ENCODE results near the gene FAM168A.

DNA sequence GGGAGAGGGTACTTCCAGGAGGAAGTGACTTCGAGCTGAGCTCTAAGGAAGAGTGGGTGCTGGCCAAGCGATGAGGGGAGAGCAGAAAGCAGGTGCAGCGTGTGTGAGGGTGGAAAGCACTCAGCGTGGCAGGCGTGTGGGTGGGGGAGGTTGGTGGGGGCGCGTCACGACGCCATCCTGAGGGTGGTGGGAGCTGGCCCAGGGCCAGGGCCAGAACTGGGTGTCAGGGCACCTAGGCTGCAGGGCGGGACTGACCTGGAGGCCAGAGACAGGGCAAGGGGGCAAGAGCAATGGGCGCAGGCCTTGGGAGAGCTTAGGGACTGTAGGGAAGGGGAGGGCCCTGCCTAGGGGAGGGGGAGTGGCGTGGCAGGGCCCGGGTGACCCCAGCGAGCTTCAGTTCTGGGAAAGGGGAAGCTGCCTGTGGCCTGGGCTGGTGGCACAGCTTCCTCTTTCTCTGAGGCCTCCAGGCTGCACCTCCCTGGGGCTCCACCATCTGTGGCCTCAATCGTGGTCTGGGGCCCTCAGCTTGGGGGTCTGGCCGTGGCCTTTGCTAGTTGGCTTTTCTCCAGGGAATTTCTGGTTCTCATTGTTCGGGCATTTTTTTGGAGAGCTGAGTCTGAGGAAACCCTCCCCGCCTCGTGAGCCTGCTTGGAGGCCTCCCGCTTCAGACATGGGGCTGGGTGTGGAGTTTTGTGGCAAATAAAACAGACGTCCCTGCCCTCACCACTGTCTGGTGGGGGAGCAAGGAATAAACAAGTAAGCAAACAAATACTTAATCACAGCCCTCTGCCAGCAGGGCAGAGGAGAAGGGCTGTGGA is 212.8 kb downstream of the FAM168A start:
- TF ChIP-seq, protein P1, sequence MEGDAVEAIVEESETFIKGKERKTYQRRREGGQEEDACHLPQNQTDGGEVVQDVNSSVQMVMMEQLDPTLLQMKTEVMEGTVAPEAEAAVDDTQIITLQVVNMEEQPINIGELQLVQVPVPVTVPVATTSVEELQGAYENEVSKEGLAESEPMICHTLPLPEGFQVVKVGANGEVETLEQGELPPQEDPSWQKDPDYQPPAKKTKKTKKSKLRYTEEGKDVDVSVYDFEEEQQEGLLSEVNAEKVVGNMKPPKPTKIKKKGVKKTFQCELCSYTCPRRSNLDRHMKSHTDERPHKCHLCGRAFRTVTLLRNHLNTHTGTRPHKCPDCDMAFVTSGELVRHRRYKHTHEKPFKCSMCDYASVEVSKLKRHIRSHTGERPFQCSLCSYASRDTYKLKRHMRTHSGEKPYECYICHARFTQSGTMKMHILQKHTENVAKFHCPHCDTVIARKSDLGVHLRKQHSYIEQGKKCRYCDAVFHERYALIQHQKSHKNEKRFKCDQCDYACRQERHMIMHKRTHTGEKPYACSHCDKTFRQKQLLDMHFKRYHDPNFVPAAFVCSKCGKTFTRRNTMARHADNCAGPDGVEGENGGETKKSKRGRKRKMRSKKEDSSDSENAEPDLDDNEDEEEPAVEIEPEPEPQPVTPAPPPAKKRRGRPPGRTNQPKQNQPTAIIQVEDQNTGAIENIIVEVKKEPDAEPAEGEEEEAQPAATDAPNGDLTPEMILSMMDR (IDR thresholded peaks at IDR 0.05), result no peak
- TF ChIP-seq TCF7L2 (IDR thresholded peaks at IDR 0.05; ENCODE audit: low read depth, low read length) (no peak), SIN3A (IDR thresholded peaks at IDR 0.05; ENCODE audit: borderline replicate concordance, insufficient read depth, low read depth, low read length) (no peak)
